ENCODE data around the gene ODAD4.

The ODAD4 gene

DNA sequence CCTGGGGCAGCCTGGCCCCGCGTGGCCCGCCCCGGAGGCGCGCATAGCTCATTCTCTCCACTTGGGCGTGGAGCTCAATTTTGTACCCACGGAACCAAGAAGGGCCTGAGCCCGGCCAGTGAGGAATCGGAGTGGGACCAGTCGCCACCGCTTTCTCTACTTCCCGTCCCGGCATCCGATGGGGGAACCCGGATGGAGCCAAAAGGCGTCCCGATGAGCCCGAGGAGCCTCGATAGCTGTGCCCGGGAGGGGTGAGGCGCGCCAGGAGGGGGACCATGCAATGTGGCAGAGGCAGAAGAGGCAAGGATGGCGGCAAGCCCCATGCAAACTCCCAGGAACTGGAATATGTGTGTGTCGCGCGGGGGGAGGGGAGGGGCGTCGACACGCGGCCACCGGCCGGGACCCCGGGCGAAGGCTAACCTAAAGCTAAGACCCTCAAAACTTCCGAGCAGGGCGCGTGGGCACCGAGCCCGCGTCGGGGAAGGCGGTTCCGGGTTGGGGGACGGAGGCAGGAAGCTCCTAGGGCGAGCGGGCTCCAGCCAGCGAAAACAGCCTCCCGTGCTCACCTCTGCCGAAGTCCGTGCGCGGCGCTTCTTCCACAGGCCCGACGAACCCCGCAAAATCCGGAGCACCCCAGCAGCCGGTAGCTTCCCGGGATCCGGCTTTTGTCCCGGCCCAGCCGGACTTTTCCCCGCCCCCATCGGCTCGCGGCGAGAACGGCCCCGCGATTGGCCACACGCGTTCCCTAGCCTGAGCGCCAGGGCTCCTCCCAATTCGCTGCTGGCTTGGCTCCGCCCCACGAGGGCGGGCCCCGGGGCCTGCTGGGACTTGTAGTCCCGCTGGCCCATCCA lies 11.9 kb upstream of the ODAD4 start, which contains the start of gene ACLY:
Gene ACLY (minus strand): TSS at position 638 of the 851 bp plus-strand sequence. CDS start 5,078 bp downstream, outside the sequence.
- Histone ChIP-seq H3K9ac (ENCODE audit: low read length) (peak within 1 kb of the TSS; percentile 91), H3K9me2 (replicated peaks; ENCODE audit: insufficient read depth, low read length) (no peaks in the 10 kb centered on the region), H3K27me3 (ENCODE audit: low read length) (no peaks in the 10 kb centered on the region), H3K4me2 (ENCODE audit: low read depth, low read length, poor library complexity, severe bottlenecking) (peak within 1 kb of the TSS; percentile 80), H3F3A (ENCODE audit: insufficient read depth) (peaks cover 13% of the 10 kb centered on the region), H3K27ac (ENCODE audit: low read depth, low read length) (peak within 1 kb of the TSS; percentile 57), H2AFZ (ENCODE audit: low read depth, low read length, severe bottlenecking) (peak within 1 kb of the TSS; percentile 71), H3K79me2 (ENCODE audit: insufficient read depth, low read length) (peaks cover 51% of the 10 kb centered on the region), H3K9me3 (ENCODE audit: insufficient read depth, low read length) (no peaks in the 10 kb centered on the region), H3K4me3 (ENCODE audit: insufficient read depth, low read length, poor library complexity, severe bottlenecking) (peak within 1 kb of the TSS; percentile 87), H3K36me3 (ENCODE audit: low read length) (no peaks in the 10 kb centered on the region), H4K20me1 (ENCODE audit: low read depth, low read length) (peaks cover 21% of the 10 kb centered on the region)
- TF ChIP-seq, protein P1, sequence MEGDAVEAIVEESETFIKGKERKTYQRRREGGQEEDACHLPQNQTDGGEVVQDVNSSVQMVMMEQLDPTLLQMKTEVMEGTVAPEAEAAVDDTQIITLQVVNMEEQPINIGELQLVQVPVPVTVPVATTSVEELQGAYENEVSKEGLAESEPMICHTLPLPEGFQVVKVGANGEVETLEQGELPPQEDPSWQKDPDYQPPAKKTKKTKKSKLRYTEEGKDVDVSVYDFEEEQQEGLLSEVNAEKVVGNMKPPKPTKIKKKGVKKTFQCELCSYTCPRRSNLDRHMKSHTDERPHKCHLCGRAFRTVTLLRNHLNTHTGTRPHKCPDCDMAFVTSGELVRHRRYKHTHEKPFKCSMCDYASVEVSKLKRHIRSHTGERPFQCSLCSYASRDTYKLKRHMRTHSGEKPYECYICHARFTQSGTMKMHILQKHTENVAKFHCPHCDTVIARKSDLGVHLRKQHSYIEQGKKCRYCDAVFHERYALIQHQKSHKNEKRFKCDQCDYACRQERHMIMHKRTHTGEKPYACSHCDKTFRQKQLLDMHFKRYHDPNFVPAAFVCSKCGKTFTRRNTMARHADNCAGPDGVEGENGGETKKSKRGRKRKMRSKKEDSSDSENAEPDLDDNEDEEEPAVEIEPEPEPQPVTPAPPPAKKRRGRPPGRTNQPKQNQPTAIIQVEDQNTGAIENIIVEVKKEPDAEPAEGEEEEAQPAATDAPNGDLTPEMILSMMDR (IDR thresholded peaks at IDR 0.05; ENCODE audit: insufficient read depth, low read length, poor library complexity, severe bottlenecking): no peak
- TF ChIP-seq EZH2phosphoT487 (conservative IDR thresholded peaks at IDR 0.05; ENCODE audit: low read length): no peak

DNA sequence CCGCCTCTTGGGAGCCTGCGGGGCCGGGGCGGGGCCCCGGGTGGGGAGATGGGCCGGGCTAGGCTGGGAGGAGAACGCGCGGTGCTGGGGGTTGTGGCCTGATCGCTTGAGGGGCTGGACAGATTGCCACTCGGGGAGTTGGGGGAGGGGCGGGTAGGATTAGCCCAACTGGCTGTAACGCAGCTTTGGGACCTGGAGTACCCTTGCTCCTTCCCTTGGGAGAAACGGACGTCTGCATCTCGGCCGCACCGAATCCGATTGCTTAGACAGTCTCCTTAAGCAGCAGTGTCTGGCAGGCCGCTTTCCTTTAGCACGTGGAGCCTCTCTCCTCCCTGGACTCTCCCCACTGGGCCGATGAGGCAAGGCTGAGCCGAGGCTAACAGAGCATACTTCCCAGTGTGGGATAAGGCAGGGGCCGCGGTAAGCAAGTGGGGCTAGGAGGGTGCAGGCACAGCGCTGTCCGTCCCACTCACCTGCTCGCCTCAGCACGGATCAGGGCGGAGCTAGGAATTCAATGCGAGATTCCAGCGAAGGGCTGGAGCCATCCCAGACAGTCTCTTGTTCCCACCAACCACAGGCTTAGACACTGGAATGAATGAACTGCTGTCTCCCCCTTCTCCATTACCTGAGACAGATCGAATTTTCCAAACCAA lies 11.1 kb upstream of the ODAD4 start:
- Histone ChIP-seq H3K4me3 (ENCODE audit: insufficient read depth, low read length, poor library complexity, severe bottlenecking) (peak overlapping the region; percentile 58), H3F3A (ENCODE audit: insufficient read depth) (peaks cover 13% of the 10 kb centered on the region), H3K9me3 (ENCODE audit: insufficient read depth, low read length) (no peaks in the 10 kb centered on the region), H3K27ac (ENCODE audit: low read depth, low read length) (peak overlapping the region; percentile 57), H3K79me2 (ENCODE audit: insufficient read depth, low read length) (peaks cover 44% of the 10 kb centered on the region), H4K20me1 (ENCODE audit: low read depth, low read length) (peaks cover 18% of the 10 kb centered on the region), H3K9ac (ENCODE audit: low read length) (peak overlapping the region; percentile 63), H3K27me3 (ENCODE audit: low read length) (no peaks in the 10 kb centered on the region), H3K4me2 (ENCODE audit: low read depth, low read length, poor library complexity, severe bottlenecking) (peak overlapping the region; percentile 80), H3K36me3 (ENCODE audit: low read length) (no peaks in the 10 kb centered on the region), H3K9me2 (replicated peaks; ENCODE audit: insufficient read depth, low read length) (no peaks in the 10 kb centered on the region), H2AFZ (ENCODE audit: low read depth, low read length, severe bottlenecking) (peak overlapping the region; percentile 71)
- no peak for TF ChIP-seq EZH2phosphoT487 (conservative IDR thresholded peaks at IDR 0.05; ENCODE audit: low read length)
- TF ChIP-seq, protein P1 (IDR thresholded peaks at IDR 0.05; ENCODE audit: insufficient read depth, low read length, poor library complexity, severe bottlenecking): no peak

DNA sequence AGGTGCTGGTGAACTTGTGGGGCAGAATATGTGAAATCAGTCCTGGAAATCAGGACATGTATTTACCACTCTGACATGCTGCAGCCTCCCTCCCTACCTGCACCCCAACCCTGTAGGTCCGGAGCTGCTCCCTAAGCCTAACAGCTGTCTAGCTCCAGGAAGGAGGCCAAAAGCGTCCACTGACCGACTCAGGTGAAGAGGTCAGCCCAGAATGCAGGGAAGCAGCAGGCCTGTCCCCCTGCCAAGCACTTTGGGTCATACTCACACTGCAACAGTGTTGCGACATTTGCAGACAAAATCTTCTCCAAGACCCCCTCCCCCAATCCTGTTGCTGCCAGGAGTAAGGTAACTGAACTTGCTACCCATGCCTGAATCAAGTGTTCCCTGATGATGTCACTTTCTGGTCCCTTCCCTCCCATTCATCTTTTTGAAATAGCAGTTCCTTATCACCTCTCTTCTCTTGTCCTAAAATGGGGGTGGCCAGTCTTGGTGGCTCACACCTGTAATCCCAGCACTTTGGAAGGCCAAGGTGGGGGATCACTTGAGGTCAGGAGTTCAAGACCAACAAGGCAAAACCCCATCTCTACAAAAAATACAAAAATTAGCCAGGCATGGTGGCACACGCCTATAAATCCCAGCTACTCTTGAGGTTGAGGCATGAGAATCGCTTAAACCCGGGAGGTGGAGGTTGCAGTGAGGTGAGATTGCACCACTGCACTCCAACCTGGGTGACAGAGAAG lies 10.4 kb upstream of the ODAD4 start:
- Histone ChIP-seq H3K9me3 (ENCODE audit: insufficient read depth, low read length) (no peaks in the 10 kb centered on the region), H3K27ac (ENCODE audit: low read depth, low read length) (peak overlapping the region; percentile 57; the same call in 1 of the 2 replicates), H3K79me2 (ENCODE audit: insufficient read depth, low read length) (peaks cover 37% of the 10 kb centered on the region), H3K27me3 (ENCODE audit: low read length) (no peaks in the 10 kb centered on the region), H2AFZ (ENCODE audit: low read depth, low read length, severe bottlenecking) (no peak overlapping the region), H3K9ac (ENCODE audit: low read length) (peak overlapping the region; percentile 63), H3F3A (ENCODE audit: insufficient read depth) (peaks cover 13% of the 10 kb centered on the region), H4K20me1 (ENCODE audit: low read depth, low read length) (peaks cover 15% of the 10 kb centered on the region), H3K9me2 (replicated peaks; ENCODE audit: insufficient read depth, low read length) (no peaks in the 10 kb centered on the region), H3K36me3 (ENCODE audit: low read length) (no peaks in the 10 kb centered on the region), H3K4me2 (ENCODE audit: low read depth, low read length, poor library complexity, severe bottlenecking) (peak overlapping the region; percentile 80), H3K4me3 (ENCODE audit: insufficient read depth, low read length, poor library complexity, severe bottlenecking) (no peak overlapping the region)
- TF ChIP-seq EZH2phosphoT487 (conservative IDR thresholded peaks at IDR 0.05; ENCODE audit: low read length): no peak
- TF ChIP-seq, protein P1 (IDR thresholded peaks at IDR 0.05; ENCODE audit: insufficient read depth, low read length, poor library complexity, severe bottlenecking): no peak

Measured in SU-DHL-6 (cell line).